Stimulated activated CD4-positive, alpha-beta T cell treated with anti-CD3 and anti-CD28 coated beads, Interleukin-2, amount 100 ng/mL, for 48 hours (primary cell): ENCODE results near the gene PRPF40B.
"Not testable (repeated sequence)": the region's sequence is repeated elsewhere in the genome, so short reads cannot be mapped to it uniquely, and the experiment has no call there.

Experiments
- DNase-seq, 2 donors: peaks; one replicate each; pipeline ENCODE4 v3.0.0-alpha.2; 2020

The PRPF40B gene

DNA sequence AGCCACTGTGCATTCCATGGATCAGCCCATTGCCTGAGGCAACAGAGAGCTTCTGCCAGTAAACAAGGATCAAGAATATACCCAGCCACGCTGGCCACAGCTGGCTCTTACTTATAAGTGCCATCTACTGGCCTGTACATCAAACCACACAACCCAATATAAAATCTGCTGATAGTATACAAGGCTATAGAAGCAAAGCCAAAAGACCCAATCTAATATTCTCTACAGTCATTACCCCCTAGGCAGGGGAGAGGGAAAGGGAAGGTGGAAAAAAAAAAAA is 13.5 kb upstream of the PRPF40B start:
- no peak for DNase-seq

DNA sequence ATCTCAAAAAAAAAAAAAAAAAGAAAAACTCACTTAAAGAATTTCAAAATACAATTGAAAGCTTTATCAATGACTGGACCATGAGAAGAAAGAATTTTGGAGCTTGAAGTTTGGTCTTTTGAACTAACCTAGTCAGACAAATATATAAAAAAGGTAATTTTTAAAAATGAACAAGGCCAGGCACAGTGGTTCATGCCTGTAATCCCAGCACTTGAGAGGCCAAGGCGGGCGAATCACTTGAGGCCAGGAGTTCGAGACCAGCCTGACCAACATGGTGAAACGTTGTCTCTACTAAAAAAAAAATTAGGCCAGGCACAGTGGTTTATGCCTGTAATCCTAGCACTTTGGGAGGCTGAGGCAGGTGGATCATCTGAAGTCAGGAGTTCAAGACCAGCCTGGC is 12.6 kb upstream of the PRPF40B start:
- not testable (repeated sequence) for DNase-seq

DNA sequence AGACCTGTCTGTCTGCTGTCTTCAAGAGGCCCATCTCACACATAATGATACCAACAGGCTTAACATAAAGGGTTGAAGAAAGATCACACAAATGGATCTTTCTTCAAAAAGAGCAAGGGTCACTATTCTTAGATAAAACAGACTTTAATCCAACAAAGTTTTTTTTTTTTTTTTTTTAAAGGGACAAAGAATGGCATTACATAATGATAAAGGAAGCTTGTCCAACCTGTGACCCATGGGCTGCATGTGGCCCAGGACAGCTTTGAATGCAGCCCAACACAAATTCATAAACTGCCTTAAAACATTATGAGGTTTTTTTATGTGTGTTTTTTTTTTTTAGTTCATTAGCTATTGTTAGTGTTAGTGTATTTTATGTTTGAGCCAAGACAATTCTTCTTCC is 11.2 kb upstream of the PRPF40B start:
- DNase-seq: no peak

DNA sequence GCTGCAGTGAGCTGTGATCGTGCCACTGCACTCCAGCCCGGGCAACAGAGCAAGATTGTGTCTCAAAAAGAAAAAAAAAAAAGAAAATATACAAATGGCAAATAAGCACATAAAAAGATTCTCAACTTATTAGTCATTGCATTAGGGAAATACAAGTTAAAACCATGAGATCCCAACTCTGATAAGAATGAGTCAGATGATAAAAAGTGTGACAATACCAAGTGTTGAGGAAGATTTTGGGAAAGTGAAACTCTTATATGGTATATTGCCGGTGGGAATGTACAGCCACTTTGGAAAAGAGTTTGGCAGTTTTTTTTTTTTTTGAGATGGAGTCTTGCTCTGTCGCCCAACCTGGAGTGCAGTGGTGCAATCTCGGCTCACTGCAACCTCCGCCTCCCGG is 7.6 kb upstream of the PRPF40B start:
- no peak for DNase-seq

DNA sequence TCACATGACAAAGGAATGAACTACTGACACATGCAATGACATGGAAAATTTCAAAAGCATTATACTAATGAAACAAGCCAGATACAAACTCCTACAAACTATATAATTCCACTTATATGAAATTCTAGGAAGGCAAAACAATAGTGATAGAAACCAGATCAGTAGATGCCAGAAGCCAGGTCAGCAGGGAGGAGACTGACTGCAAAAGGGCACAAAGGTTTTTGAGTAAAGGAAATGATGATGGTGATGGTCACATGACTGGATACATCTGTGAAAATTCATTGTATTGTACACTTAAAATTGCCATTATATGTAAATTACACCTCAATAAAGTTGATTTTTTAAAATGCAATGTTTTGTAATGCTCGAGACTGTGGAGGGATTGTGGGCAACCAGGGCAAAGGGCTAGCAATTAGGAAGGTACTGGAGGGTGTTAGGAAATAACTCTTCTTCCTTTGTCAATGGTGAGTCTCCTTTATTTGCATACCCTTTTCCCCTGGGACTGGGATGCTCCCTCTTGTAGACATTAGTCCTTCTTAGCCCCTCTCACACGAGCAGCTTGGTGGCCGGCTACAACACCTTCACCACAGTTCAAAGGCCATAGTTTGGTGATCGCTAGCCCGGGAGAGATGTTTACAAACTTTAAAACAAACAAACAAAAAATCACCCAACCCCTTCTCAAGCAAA is 6.7 kb upstream of the PRPF40B start:
- DNase-seq: no peak

DNA sequence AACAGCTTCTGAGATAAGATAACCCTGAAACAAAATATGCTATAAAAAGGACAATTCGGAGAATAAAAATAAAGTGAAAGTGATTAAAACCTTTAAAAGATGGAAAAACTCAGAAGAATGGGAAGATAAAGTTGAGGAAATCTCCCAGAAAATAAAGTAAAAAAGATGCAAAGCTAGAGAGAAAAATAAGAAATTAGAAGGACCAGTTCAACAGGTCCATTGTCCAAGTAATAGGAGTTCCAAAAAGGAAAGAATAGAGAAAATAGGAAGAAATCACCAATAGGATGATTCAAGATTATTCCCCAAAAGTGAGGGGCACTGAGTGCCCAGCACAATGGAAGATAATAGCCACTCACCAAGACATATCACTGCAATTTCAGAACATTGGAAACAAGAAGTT is 4.8 kb upstream of the PRPF40B start:
- DNase-seq: no peak

DNA sequence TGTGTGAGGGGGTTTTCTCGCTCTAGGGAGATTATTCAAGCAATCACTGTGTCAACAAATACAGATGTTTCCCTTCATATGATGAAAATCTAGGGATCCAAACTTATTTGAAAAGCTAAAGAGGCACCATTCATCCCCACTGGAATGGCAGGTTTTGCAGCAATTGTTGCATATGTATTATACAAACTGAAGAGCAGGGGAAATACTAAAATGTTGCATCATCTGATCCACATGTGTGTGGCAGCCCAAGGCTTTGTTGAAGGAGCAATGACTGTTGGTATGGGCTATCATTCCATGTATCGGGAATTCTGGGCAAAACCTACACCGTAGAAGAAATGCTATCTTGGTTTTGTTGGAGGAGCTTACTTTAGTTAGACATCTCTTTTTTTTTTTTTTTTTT is 4.1 kb upstream of the PRPF40B start:
- no peak for DNase-seq

DNA sequence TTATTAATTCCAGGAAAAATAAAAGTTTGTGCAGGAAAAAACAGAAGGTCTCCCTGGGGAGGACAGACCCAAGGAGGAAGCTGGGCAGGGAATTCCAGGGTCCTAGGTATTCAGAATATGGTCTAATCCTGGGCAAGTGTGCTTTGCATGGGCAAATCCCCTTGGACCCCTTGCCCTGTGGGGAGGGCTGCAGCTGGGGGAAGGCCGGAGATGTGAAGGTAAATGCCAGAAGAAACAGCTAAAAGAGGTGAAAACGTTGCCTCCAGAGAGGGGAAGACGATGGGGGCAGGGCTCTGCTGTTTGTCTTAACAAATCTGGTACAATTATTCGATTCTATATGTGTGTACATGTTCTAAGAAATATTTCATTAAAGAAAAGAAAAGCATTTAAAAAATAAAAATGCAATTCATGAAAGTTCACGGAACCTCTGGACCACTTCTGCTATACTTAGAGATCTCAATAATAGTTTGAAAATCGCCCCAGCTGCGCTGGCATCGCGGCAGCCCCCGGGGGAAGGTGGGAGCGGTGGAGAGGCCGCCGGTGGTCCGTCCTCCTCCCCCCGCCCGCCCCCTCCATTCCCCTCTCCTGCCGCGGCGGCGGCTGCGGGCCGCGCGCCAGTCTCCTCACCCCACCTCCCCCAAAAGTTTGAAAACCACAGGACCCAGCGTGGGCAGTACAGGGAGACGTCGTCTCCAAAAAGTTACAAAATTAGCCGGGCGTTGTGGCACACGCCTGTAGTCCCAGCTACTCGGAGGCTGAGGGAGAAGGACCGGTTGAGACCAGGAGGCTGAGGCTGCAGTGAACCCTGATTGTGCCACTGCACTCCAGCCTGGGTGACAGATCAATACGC is 1.5 kb upstream of the PRPF40B start:
- DNase-seq: no peak

DNA sequence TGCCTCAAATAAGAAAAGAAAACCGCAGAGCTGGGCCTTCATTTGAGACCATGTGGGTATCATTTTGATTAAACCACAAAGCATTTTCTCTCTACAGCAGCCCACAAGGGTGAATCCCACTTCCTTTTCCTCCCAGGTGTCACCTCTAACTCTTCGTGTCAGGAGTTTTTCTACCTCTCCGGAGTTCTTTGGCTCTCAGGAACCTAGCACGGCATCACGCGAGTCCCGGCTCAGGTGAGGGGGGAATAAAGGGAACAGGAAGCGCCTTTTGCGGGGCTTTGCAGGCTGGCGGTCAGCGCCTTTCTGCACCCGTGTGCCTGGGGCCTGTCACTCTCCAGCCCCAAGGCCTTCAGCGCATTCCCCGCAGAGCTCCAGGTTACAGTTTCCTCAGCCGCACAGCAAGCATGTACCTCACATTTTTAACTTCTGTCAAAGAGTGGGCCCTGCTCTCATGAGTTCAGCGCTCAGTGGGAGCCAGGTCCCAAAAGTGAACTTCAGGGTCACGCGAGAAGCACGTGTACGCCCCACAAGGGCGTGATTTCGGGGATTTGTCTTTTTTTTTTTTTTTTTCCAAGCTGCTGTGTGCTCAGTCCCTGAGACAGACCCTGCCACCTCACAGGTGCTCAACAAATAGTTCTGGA is 740 bp upstream of the PRPF40B start:
- DNase-seq: peak; percentile 29 to 38

DNA sequence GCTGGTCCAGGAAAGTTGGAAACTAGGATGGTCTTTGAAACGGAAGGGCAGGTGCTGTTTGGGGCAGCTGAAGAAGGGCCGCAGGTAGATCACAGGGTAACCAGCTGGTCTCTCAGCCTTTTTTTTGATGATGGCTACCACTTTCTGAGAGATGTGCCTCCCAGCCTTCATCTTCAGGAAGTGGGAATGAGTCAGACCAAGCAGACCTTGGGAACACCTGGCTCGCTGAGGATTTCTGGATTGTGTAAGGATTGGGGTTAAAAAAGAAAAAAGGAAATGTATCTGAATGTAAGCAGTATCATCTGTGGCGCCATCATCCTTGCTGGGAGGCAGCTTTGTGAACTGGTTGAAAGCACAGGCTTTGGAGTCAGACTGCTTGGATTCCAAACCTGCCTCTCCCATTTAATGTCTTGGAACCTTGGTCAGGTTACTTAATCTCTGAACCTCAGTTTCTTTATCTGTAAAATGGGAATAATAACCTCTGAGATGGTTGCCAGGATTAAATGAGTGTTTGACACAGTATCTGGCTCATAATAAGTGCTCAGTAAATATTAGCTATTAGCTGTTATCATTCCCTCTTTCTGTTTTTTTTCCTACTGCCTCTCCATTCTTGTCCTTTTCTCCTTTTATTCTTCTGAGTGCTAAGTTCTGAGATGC is 1.7 kb downstream of the PRPF40B start:
- no peak for DNase-seq

DNA sequence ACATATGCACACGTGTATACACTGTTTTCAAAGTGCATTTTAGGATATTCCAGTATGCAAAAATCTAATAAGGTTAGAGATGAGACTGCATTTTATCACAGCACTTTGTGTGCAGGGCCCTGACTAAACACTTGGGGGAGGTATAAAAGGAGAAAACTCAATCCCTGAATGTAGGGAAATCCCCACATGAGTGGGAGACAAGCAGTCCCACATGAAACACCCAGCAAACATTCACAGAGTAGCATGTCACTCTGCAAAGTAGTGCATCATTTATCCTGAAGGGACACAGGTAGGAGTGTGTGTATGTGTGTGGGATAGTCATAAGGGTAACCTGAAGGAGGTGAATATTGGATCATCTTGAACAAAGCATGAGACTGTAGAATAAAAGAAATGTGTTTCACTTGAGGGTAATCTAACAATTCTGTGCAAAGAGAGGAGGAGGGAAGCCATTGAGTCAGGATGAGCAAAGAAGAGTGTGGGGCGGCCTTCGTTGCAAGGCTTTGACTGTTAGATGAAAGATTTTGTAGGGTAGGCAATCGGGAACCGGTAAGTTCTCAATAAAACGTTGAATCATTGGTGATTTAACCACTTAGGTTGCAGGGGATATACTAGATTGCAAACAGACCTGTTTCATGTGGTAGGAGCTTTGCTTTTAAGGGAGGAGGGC is 2.9 kb downstream of the PRPF40B start:
- peak in 1 of 2 donors; percentile 14 for DNase-seq

DNA sequence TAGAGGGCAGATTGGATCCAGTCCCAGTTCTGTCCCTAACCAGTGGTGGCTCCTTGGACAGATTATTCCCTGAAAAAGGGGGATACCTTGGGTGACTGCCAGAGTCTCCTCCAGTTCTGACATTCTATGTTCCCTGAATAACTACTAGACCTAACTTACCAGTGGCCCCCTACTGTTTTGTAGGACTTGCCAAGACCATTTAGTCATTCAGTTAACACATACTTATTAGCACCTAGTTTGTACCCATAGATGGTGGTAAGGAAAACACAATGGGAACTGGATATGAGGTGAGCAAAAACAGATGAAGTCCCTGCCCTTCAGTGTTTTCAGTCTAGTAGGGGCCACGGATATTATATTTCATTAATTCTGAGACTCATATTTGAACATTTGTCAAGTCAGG is 3.5 kb downstream of the PRPF40B start:
- DNase-seq: no peak

DNA sequence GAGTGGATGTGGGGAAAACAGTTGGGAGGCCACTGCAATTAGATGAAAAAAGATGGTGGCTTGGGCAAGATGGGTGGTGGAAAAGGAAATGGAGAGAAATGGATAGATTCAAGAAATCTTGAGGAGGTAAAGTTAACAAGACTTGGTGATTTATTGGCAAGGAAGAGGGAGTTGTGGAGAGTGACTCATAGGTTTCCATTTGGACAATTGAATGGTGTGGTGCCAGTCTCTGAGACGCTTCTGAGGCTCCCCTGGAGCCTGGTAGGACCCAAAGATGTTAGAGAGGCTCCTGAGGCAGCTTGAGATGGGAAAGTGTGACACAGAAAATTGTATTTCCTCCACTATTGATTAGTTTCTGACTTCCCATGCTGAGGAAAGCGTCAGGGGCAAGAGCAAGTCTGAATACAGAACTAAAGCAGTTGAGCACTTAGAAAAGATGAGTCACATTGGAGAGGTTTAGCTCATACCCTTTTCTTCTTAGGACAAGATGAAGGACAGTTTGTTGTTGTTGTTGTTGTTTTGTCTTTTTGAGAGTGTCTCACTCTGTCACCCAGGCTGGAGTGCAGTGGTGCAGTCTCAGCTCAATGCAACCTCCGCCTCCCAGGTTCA is 4.5 kb downstream of the PRPF40B start:
- DNase-seq: no peak

DNA sequence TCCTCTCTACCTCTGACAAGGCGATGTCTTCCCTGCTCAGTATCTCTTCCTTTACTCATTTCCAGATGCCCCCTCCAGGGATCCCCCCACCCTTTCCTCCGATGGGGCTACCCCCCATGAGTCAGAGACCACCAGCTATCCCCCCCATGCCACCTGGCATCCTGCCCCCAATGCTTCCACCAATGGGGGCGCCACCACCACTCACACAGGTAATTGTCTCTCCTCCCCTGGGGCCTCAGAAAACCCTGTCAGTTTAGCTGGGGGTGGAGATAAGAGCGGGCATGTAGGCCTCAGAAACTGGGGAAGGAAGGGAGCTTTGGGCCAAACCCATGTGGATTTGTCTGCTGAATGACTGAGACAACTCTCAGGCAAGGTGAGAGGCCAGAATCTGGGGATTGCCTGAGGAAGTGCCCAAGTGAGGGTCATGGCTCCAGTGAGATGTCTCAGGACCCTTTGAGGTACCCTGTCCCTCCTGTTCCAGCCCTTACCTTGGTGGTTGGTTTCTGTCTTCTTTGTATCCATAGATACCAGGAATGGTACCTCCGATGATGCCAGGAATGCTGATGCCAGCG is 8.1 kb downstream of the PRPF40B start:
- no peak for DNase-seq

DNA sequence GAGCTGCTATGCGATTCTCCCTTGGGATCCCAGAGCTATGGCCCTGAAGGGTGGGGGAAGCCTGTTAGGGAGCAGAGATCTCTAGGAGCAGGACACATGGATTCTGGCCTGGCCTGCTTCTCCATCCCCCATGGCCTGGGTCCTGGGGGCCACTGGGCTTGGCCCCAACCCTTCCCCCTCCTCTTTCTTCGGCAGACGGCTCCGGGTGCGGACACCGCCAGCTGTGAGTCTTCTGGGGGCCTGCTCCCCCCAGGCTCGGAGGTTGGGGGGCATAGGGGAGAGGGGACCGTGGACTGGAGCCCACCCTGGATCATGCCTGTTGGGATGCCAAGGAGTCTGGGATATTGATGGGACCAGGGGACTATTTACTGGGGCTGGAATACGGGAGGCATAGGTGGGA is 9.0 kb downstream of the PRPF40B start:
- no peak for DNase-seq

DNA sequence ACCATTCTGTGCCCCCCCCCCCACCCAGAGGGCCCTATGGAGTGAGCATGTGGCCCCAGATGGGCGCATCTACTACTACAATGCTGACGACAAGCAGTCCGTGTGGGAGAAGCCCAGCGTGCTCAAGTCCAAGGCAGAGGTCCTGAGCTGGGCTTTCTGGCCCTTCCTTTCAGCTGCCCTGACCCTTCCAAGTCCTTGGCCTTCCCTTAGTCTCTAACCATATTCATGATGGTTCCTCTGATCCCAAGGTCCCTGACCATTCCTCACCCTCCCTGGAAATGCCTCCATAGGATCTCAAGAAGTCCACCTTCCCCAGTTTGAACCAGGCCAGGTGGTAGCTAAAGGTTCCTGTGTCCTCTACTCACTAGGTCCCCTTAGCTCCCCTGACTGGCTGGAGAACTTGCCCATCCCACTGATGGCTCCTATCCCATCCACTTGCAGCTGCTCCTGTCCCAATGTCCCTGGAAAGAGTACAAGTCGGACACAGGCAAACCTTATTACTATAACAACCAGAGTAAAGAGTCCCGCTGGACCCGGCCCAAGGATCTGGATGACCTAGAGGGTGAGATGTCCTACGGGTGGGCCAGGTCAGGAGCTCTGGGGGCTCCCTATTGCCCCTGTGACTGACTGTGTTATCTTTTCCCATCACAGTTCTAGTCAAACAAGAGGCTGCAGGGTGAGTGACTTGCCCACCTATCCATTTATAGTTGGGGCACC is 9.8 kb downstream of the PRPF40B start:
- DNase-seq: no peak

DNA sequence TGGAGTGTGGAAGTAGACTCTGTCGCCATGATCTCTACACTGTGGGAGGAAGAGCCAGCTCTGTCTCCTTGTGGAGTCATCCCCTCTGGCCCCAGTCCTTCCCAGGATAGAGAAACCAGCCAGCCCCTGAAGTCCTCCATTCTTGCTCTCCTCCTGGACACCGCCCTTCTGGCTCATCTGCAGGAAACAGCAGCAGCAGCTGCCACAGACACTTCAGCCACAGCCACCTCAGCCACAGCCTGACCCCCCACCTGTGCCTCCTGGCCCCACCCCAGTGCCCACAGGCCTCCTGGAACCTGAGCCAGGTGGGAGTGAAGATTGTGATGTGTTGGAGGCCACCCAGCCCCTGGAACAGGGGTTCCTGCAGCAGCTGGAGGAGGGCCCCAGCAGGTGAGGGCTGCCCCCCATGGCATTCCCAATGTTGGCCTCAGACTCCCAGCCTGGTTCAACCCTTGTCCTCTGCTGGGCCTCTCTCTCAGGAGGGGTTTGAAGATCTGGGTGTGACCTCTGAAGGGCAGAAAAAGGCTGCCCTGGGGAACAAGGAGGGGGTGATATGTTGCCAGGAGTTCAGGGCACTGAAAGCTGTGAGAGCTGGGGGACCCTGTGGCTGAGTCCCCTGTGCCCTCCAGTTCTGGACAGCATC is 10.5 kb downstream of the PRPF40B start:
- no peak for DNase-seq

DNA sequence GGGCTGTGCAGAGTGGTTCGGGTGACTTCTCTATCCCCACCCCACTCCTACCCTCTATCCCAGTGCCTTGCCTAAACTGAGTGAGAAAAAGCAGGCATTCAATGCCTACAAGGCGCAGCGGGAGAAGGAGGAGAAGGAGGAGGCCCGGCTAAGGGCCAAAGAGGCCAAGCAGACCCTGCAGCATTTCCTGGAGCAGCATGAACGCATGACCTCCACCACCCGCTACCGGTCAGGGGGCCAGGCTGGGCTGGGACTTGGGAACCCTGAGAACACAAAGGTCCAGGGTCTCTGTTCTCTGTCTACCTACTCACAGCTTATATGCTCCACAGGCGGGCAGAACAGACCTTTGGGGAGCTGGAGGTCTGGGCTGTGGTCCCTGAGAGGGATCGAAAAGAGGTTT is 11.7 kb downstream of the PRPF40B start:
- no peak for DNase-seq

DNA sequence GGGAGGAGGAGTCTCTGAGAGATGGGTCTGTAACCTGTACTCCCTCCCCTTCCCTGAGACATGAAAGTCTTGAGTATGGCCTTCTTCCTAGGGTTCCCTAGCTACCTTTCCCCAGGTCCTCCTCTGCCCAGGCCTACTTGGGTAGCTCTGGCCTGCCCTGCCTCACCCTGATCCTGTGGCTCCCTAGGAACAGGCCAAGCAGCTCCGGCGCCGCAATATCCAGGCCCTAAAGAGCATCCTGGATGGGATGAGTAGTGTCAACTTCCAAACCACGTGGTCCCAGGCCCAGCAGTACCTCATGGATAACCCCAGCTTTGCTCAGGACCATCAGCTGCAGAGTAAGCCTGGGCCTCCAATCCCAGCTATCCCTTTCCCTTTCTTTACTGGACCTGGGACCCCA is 12.3 kb downstream of the PRPF40B start:
- no peak for DNase-seq

DNA sequence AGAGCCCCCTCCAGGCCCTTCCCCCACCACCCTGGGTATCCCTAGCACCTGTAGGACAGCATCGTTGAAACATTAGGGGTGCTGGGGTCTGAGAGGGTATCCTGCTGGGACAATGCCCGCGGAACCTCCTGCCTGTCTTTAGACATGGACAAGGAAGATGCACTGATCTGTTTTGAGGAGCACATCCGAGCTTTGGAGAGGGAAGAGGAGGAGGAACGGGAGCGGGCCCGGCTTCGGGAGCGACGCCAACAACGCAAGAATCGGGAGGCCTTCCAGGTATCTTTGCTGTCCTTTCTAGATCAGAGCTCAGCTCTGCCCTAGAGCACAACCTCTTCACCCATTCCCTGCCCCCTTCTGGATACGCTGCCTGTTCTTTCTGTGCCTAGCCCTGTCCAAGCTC is 13.2 kb downstream of the PRPF40B start:
- no peak for DNase-seq
